Retinal pigment epithelial cell (primary cell): ENCODE data around the gene HIPK2.

Experiments
- DNase-seq: peaks from one replicate; pipeline ENCODE4 v3.0.0-alpha.2; 2010; ENCODE audit warnings: low read depth
- H3K4me3 ChIP-seq: 2 replicates; pipeline ENCODE4 v1.5.1; 2011; ENCODE audit warnings: mild to moderate bottlenecking, low read length, control low read depth, moderate library complexity
- CTCF ChIP-seq: conservative IDR thresholded peaks from 2 replicates; pipeline ENCODE4 v1.5.1; 2011; ENCODE audit warnings: low read depth, low read length, control low read depth, inconsistent platforms

Gene HIPK2

GRCh38 chr7:139572071-139572470, 205.7 kb downstream of the HIPK2 start:
- H3K4me3 ChIP-seq: no peak overlapping the region
- no peak for TF ChIP-seq CTCF
- no peak for DNase-seq

GRCh38 chr7:139571651-139572050, 206.1 kb downstream of the HIPK2 start:
- no peak for DNase-seq
- TF ChIP-seq CTCF: no peak
- H3K4me3 ChIP-seq: no peak overlapping the region

- no peak for DNase-seq
- H3K4me3 ChIP-seq: no peak overlapping the region
- no peak for TF ChIP-seq CTCF
These were observed 206.6 kb downstream of the HIPK2 start for GRCh38 chr7:139571190-139571589.

GRCh38 chr7:139570626-139571025, 207.2 kb downstream of the HIPK2 start:
- no peak overlapping the region for H3K4me3 ChIP-seq
- no peak for TF ChIP-seq CTCF

GRCh38 chr7:139570119-139570518, 207.7 kb downstream of the HIPK2 start:
- TF ChIP-seq CTCF: peak; percentile 9
- no peak for DNase-seq
- no peak overlapping the region for H3K4me3 ChIP-seq

More at GRCh38 chr7:139570626-139571025, 207.2 kb downstream of the HIPK2 start:
- no peak for DNase-seq

DNA sequence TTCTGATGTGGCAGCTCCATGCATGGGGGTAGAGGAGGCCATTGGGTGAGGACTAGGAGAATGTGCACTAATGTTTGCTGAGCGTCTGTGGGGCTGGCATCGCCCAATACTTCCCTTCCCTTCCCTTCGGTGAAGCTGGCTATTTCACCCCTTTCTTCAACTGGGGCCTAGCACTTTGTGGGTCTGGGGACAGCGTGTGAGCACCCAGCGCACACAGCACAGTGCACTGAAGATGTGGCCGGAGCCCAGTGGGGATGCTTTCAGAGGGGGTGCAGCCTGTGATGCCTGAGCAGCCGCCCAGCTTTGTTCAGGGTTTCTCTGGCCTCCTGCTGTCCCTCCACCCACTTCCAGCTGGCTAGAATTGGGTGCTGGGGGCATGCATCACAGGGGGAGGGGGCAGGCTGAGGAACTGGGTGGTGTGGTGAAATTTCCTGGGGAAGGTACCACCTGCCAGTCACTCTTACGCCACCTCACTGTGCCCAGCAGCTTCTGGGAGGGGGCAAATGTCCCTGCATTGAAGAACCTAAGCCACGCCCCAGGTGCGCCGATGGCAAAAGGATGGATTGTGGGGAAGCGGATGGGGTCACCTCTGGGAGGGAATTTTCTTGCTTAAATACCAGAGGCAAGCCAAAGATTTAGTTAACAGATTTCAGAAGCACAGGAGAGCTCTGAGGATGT, 208.8 kb downstream of the HIPK2 start:
- TF ChIP-seq CTCF: no peak
- no peak overlapping the region for H3K4me3 ChIP-seq
- DNase-seq: no peak

- no peak for DNase-seq
- no peak for TF ChIP-seq CTCF
- no peak overlapping the region for H3K4me3 ChIP-seq
These were observed 209.5 kb downstream of the HIPK2 start for GRCh38 chr7:139568346-139568675.
